Brain microvascular endothelial cell (primary cell): Measurements from ENCODE around the gene SERGEF.
A peak's percentile ranks its signal among the peaks of the same experiment; 100 is the strongest.

Experiments
- DNase-seq: peaks from one replicate; pipeline ENCODE4 v3.0.0-alpha.2; 2020
- H3K27ac ChIP-seq: fragments of 250-450 bp; sonication (Bioruptor Pico); 2 replicates; pipeline ENCODE4 v1.5.1; 2020; ENCODE audit warnings: mild to moderate bottlenecking, moderate library complexity
- H3K27me3 ChIP-seq: fragments of 250-450 bp; sonication (Bioruptor Pico); replicated peaks from 2 replicates; pipeline ENCODE4 v1.5.1; 2020; ENCODE audit warnings: mild to moderate bottlenecking
- H3K36me3 ChIP-seq: fragments of 250-450 bp; sonication (Bioruptor Pico); replicated peaks from 2 replicates; pipeline ENCODE4 v1.5.1; 2020; ENCODE audit warnings: mild to moderate bottlenecking
- H3K4me3 ChIP-seq: 2 replicates; pipeline ENCODE4 v1.5.1; 2011; ENCODE audit warnings: low read depth, mild to moderate bottlenecking, control low read depth, low read length, moderate library complexity
- in situ Hi-C: cut with HindIII; loops from 2 replicates; pipeline ENCODE4 v1.10.0; 2017; ENCODE audit warnings: low sequenced_read_pairs, low pct_ligation_motif_present
- TF ChIP-seq, protein P1 (sequence below): IDR thresholded peaks from 2 replicates; pipeline ENCODE4 v1.5.1; 2011; ENCODE audit warnings: low read depth, mild to moderate bottlenecking, moderate library complexity, low read length, control low read depth, inconsistent platforms; ENCODE audit errors: missing control alignments

SERGEF gene

DNA sequence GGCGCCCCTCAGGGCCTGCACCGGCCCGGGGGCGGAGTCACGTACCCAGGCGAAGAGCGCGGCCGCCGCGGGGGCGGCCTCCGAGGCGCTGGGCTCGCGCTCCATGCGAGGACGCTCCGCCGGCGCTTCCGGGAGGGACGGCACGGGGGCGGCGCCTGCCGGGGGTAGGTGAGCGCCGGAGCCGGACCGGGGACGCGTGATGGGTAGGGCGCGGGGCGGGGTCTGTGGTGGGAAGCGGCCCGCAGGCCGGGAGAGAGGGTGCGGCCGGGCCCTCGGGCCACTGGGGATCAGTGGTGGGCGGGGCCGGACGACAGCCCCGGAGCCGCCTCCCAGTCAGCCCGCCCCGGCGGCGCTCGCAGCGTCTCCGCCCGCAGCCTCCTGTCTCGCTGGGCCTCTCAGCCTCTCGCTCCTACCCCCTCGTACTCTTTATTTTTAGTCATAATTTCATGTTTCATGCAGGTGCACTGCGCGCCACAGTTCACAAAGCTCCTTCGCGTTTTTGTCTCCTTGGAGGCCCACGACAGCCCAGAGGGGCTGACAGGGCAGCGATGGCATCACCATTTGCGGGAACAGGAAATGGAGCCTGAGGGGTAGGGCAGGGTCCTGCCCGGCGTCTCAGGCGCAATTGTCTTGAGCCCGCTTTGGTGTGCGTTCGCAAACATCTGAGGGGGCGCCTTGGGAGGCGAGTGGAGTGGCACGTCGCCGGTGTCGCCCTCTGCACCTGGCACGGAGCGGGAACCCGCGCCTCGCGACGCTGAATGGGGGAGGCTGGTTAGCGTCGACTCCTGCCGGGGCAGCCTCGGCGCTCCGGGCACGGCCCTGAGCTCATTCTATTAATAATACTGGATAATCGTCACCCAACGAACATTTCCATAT lies at the start of gene SERGEF:
TSS of gene SERGEF (minus strand) at position 142 of the 876 bp plus-strand sequence. CDS start at position 105, 37 bp downstream.
- no peak within 1 kb of the TSS for H3K27ac ChIP-seq
- peak; percentile 65 for DNase-seq
- in situ Hi-C loops = no loop called here
- H3K36me3 ChIP-seq = no peaks in the 10 kb centered on the region
- H3K27me3 ChIP-seq = no peaks in the 10 kb centered on the region
- H3K4me3 ChIP-seq = peak within 1 kb of the TSS; percentile 78
- TF ChIP-seq, protein P1, sequence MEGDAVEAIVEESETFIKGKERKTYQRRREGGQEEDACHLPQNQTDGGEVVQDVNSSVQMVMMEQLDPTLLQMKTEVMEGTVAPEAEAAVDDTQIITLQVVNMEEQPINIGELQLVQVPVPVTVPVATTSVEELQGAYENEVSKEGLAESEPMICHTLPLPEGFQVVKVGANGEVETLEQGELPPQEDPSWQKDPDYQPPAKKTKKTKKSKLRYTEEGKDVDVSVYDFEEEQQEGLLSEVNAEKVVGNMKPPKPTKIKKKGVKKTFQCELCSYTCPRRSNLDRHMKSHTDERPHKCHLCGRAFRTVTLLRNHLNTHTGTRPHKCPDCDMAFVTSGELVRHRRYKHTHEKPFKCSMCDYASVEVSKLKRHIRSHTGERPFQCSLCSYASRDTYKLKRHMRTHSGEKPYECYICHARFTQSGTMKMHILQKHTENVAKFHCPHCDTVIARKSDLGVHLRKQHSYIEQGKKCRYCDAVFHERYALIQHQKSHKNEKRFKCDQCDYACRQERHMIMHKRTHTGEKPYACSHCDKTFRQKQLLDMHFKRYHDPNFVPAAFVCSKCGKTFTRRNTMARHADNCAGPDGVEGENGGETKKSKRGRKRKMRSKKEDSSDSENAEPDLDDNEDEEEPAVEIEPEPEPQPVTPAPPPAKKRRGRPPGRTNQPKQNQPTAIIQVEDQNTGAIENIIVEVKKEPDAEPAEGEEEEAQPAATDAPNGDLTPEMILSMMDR = peak; percentile 3

DNA sequence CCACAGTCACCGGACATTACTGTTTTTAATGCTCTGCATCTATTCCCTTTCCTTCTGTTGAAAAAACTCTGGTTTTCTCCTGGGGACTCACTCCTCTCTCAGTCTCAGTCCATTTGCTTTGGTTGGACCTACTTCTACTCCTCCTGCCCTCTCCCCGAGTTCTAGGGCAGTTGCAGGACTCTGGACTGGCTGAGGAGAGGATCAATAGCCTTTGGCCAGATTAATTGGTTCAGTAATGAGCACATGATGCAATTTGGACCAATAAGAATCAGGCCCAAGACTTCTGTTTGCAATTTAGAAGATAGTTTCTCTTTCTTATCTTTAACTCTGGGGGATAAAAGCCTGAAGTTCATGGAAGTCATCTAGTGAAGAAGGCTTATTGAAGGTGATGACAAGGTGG lies 48.5 kb upstream of the SERGEF start:
- DNase-seq = no peak
- Histone ChIP-seq H3K36me3 (no peaks in the 10 kb centered on the region), H3K27me3 (no peaks in the 10 kb centered on the region), H3K27ac (no peak overlapping the region), H3K4me3 (no peak overlapping the region)
- TF ChIP-seq, protein P1 = no peak
- in situ Hi-C loops = no loop called here

DNA sequence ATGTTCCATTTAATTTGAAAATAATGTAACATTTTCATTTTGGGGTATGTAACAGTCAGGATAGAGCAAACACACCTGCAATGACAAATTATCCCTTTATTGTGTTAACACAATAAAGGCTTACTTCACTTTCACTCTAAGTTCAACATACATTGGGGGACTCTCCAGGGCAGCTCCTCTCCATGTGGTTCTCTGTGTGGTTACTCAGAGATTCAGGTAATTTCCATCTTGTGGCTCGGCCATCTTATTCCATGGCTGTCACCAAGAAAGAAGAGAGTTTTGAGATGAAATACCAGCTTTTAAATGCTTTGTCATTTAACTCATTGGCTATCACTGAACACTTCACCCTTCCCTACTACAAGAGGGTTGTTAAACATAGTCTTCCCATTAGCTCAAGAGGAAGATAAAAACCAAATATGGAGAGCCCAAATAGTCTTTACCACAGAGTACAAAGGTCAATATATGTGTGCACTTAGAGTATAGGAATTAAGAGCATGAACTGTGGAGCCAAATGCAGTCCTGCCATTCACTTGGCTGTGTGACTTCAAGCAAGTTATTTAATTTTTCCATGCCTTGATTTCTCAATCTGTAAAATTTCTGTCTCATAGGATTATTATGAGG lies 43.8 kb upstream of the SERGEF start:
- in situ Hi-C loops = no loop called here
- no peak overlapping the region for H3K4me3 ChIP-seq
- TF ChIP-seq, protein P1 = no peak

DNA sequence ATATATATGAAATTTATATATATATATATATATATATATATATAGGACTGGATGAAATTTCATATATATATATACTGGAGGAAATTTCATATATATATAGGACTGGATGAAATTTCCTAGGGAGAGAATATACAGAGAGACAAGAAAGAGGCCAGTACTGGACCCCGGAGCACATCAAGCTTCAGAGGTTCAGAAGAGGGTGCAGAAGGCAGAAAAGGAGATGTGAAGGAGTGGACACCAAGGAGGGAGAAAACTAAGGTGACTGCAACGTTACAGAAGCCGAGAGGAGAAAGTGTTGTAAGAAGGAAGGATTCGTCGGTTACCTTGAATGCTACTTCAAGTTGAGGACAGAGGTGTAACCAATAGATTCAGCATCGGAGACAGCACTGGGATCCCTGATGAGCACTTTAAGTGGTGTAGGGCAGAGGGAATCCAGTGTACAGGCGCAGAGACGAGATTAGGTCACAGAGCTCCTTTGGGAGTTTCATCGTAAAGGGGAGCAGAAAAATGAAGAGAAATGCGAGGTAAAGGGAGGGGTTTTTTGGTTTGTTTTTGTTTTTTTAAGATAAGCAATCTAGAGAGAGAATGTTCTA lies 41.8 kb upstream of the SERGEF start:
- TF ChIP-seq, protein P1 = no peak

More for the DNA sequence above, 43.8 kb upstream of the SERGEF start:
- Histone ChIP-seq H3K27ac (no peak overlapping the region), H3K27me3 (no peaks in the 10 kb centered on the region), H3K36me3 (no peaks in the 10 kb centered on the region)
- DNase-seq = no peak

DNA sequence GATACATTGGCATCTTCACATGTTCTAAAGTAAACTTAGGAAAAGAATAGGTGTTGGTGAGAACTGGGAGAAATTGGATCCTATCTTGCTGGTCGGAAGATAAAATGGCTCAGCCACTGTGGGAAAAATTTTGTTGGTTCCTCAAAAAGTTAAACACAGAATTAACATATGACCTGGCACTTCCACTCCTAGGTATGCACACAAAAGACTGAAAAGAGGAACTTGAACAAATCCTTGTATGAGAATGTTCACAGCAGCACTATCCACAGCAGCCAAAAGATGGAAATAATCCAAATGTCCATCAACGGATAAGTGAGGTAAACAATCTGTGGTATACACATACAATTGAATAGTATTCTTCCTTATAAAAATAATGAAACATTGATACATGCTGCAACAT lies 38.0 kb upstream of the SERGEF start:
- no peak overlapping the region for H3K27ac ChIP-seq
- H3K36me3 ChIP-seq = no peaks in the 10 kb centered on the region
- DNase-seq = no peak
- TF ChIP-seq, protein P1 = no peak
- H3K4me3 ChIP-seq = no peak overlapping the region
- H3K27me3 ChIP-seq = peaks cover 10% of the 10 kb centered on the region
- in situ Hi-C loops = no loop called here

More for the DNA sequence above, 41.8 kb upstream of the SERGEF start:
- Histone ChIP-seq H3K27me3 (no peaks in the 10 kb centered on the region), H3K4me3 (no peak overlapping the region), H3K27ac (no peak overlapping the region), H3K36me3 (no peaks in the 10 kb centered on the region)
- DNase-seq = no peak
- in situ Hi-C loops = no loop called here
